HG02678 (cell line): ENCODE results near the gene MTARC1.

Source experiments
- ATAC-seq: cut with Tn5 transposase; IDR thresholded peaks from one replicate; pipeline ENCODE4 v1.9.1; 2021; ENCODE audit warnings: mild to moderate bottlenecking, moderate library complexity; ENCODE audit not compliant: unreplicated experiment

Gene MTARC1

DNA sequence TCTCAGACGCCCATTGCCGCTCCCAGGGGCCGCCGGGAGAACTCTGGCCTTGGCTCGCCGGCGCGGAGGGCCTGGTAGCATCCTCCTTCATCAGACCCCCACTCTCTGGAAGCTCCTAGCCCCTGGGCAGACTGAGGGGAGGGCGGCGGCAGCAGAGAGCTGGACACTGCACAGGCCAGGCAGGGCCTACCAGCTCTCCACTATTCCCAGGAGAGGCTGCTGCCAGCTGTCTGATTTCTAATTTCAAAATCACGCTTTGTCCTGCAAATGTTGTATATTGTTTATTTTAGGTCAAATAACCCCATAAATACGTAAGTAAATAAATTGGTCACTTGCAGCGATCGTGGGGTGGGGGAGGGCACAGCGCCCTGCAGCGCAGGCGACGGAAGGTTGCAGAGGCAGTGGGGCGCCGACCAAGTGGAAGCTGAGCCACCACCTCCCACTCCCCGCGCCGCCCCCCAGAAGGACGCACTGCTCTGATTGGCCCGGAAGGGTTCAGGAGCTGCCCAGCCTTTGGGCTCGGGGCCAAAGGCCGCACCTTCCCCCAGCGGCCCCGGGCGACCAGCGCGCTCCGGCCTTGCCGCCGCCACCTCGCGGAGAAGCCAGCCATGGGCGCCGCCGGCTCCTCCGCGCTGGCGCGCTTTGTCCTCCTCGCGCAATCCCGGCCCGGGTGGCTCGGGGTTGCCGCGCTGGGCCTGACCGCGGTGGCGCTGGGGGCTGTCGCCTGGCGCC lies at the start of gene MTARC1:
TSS of gene MTARC1 (plus strand) at position 577 of the 732 bp plus-strand sequence. CDS start at position 609, 32 bp downstream.
- ATAC-seq = peak; percentile 66

DNA sequence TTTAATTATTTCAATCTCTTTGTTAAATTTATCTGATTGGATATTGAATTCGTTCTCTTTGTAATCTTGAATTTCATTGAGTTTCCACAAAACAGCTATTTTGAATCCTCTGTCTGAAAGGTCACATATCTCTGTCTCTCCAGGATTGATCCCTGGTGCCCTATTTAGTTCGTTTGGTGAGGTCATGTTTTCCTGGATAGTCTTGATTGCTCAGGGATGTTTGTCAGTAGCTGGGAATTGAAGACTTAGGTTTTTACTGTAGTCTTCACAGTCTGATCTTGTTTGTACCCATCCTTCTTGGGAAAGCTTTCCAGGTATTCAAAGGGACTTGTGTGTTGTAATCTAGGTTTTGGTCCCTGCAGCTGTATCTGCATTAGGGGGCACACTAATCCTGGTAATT lies 45.4 kb upstream of the MTARC1 start:
- ATAC-seq = no peak

DNA sequence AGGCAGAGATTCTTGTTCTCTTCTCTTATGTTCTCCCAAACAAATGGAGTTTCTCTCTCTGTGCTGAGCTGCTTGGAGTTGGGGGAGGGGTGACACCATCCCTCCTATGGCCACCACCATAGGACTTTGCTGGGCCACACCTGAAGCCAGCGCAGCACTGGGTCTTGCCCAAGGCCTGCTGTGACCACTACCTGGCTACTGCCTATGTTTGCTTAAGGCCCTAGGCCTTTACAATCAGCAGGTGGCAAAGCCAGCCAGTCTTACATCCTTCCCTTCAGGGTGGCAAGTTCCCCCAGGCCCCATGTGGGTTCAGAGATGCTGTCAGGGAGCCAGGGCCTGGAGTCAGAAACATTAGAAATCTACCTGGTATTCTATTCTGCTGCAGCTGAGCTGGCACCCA lies 44.9 kb upstream of the MTARC1 start:
- ATAC-seq = no peak

DNA sequence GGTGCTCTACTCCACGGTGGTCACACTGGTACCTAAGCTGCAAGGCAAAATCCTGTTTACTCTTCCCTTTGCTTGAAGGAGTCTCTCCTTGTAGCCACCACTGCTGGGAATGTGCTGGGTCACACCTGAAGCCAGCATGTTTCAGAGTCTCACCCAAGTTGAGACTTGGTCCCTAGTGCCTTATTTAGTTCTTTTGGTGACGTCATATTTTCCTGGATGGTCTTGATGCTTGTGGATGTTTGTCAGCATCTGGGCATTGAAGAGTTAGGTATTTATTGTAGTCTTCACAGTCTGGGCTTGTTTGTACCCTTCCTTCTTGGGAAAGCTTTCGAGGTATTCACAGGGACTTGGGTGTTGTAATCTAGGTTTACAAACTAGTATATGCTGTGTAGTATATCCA lies 44.2 kb upstream of the MTARC1 start:
- no peak for ATAC-seq

DNA sequence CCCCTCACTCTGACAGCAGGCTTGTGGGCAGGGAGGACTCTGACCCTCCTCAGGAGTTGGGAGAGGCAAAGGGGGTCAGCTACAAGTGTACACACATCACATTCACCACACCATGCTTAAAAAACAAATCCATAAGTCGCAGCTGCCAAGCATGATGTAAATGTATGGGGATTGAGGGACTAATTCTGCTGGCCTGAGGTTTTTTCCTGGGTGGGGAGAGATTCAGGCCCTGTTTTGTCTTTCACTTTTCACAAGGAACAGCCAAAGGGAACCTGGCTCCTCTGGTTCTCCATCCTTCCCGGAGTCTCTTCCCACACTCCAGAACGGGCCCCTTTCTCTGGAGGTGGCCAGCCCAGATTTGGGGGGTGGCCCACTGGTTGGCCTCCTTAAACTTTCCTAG lies 39.9 kb upstream of the MTARC1 start:
- no peak for ATAC-seq

DNA sequence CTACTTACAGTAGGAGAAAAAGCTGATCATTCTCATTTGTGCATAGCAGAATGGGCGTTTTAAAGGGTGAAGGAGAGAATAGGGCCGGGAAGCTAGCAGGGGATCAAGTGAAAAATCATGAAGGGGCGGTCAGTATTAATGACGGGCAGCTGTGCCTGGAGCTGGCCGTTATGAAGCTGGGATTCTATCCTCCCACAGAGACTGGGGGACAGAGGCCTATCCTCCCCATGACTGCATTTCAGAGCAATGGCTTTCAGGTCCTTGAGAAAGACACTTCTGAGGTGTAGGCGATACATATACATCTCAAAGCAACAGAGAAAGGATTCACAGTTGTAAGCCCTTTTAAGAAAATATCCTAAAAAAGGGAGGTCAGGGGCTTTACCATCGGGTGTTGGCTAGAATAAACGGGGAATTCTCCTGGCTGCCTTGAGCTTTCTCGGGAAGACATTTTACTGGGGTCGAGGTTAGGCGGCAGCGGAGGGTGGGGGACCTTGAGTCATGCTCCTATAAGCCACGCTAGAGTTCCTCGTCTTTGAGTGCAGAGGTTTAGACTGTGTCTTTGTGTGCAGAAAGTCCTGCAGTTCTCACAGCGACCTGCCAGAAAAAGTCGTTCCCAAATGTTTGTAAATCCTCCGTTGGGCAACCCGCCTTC lies 39.1 kb upstream of the MTARC1 start:
- ATAC-seq = peak; percentile 8

DNA sequence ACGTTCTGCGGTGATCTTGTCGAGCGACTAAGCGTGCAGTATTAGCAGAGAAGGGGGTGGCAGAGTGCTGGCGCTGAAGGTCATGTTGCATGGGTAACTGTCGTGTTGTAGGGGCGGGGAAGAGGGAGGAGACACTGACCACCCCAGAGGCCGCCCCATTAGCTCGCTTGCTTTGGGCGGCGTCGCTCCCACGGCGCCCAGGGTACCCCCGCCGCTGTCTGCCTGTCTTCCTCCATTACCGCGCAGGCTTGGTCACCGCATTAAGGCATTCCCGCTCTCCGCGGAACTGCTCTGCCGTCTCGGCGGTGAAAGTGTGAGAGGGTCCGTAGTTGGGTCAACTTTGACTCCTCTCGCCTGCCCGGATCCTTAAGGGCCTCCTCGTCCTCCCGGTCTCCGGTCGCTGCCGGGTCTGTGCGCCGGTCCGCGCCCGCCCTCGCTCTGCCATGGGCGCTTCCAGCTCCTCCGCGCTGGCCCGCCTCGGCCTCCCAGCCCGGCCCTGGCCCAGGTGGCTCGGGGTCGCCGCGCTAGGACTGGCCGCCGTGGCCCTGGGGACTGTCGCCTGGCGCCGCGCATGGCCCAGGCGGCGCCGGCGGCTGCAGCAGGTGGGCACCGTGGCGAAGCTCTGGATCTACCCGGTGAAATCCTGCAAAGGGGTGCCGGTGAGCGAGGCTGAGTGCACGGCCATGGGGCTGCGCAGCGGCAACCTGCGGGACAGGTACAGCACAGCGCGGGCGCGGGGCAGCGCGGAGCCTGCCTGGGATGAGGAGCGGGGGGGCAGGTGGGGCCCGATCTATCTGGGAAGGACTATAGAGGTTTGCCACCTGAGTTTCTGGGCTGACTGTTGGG lies 38.4 kb upstream of the MTARC1 start, which contains the start of gene MTARC2:
TSS of gene MTARC2 (plus strand) at position 234 of the 846 bp plus-strand sequence. CDS start at position 444, 210 bp downstream.
- peak; percentile 95 for ATAC-seq

DNA sequence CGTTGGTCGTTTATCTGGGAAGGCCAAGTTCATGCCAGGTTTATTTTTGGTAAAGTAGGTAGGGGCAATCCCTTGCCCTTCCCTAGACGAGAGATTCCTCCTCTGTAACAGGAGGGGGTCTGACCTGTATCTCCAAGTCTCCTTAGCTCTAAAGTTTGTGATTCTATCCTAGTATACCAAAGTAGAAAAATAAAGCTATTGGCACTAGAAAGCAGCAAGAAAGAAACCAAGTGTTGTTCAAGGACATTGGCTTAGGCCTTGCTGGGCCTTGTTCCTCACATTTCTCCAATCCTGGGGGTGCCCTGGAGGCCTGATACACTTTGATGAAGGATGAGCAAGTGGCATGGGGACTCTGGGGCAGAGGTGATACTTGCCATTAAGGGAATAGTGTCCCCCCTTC lies 37.8 kb upstream of the MTARC1 start:
- ATAC-seq = no peak

DNA sequence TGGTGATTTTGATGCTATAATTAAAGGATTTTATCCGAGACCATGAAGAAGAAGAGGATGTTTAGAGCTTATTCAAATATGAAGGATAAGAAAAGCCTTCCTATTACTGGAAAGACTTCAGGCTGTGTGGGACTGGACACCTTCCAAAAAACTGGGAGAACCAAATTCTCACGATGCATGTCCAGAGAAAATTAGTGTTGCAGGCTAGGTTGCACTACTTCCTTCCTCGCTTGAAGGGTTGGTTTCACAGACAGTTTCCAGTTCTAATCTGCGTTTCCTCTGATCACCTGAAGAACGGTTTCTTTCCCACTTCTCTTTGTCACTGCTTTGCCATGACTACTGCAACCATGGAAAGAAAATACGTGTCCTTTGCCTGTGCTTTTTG lies 36.6 kb upstream of the MTARC1 start:
- no peak for ATAC-seq

DNA sequence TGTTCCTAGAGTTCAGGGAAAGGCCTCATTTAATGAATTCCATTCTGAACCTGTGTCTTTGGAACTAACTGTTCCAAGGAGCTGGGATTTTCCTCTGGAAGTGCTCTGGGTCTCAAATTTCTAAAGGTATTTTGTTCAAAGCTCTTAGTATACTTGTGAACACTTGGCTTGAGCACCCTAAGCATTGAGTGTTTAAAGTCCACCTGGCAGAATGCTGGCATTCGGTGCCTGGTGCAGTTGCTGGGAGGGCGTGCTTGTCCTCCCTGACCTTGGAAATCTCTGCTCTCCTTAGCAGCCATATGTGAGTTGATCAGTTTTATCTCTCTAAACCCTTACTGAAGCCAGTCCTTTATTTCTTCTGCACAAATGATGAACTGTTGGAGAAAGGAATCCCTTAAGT lies 35.6 kb upstream of the MTARC1 start:
- no peak for ATAC-seq

DNA sequence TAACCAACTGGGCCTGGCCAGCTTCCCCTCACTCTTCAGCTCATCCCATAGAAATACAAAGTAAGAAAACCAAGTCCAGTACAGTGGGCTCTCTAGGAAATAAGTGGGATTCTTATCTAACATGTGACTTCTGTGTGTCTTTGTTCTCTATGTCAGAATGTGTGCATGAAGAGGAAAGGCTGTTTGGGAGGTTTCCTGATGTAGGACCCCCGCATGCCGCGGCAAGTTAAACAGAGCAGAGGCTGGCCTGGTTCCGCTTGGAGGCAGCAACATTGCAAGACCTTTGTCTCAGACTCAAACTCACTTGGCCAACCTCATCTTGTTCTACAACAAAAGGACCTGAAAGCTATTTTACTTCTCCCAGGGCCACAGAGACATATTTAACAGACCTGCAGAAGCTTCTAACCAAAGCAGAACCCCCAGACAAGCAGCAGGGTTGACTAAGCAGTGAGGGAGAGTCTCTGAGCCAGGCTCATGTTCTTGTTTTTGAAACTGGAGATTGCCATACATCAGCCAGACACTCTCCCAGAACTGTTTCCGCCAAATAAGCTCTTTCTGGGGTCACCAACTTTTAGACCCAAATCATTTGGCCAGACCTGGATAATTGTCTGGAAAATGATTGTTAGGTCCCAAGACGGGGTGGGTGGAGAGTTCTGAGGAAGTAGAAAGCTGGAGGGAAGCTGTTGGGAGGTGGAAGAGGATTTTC lies 32.3 kb upstream of the MTARC1 start:
- no peak for ATAC-seq

DNA sequence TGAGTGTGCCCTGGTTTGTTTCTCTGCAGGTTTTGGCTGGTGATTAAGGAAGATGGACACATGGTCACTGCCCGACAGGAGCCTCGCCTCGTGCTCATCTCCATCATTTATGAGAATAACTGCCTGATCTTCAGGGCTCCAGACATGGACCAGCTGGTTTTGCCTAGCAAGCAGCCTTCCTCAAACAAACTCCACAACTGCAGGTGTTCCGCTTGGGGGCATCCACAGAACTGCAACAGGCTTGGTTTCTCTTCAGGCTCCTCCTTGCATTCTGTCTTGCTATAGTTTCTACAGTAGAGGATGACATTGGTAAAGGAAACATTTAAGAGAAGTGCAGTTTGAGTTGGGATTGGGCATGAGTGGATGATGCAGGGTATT lies 31.8 kb upstream of the MTARC1 start:
- ATAC-seq = no peak

DNA sequence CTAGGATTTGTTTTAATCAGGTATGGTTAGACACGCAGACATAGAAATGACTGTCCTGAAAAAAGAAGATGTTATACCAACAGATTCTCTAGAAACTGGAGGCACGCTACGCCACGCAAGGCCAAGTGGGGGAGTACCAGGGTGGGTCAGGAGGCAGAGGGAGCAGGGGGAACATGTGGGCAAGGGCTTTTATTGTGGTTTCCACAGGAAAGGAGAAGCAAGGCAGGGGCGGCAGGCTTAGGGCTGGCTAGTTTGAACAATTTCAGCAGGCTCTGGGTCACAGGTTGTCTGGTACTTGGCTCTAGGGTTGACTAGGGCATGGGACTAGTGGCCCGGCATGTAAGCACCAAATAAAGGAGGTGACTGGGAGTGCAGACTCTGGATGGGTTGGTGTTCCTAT lies 31.4 kb upstream of the MTARC1 start:
- no peak for ATAC-seq

DNA sequence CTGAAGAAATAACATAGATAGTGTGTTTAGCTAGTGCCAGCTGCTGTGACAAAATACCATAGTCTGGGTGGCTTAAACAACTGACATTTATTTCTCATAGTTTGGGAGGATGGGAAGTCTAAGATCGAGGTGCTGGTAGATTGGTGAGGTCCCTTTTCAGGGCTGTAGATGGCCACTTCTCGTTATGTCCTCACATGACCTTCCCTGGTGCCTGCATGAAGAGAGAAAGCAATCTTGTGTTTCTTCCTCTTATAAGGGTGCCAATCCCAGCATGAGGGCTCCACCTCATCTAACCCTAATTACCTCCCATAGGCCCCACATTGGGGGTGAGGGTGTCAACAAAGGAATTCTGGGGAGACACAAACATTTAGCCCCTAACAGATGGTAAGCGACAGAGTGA lies 29.3 kb upstream of the MTARC1 start:
- ATAC-seq = no peak

DNA sequence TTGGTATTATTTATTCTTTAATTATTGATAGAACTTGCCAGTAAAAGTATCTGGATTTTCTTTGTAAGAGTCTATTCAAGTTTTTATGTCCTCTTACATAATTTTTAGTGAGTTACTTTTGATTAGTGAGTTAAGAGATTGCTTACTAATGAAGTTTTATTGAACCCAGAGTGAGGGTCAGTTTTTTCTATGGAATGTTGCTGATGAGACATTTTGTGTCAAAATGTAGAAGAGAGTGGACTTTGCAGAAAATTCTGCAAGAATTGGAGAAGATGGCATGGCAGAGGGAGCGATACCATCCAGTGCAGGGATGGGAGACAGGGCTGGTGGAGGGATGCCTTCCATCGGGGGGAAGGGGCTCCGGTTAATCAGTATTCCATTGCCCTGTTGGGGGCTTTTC lies 27.6 kb upstream of the MTARC1 start:
- no peak for ATAC-seq

DNA sequence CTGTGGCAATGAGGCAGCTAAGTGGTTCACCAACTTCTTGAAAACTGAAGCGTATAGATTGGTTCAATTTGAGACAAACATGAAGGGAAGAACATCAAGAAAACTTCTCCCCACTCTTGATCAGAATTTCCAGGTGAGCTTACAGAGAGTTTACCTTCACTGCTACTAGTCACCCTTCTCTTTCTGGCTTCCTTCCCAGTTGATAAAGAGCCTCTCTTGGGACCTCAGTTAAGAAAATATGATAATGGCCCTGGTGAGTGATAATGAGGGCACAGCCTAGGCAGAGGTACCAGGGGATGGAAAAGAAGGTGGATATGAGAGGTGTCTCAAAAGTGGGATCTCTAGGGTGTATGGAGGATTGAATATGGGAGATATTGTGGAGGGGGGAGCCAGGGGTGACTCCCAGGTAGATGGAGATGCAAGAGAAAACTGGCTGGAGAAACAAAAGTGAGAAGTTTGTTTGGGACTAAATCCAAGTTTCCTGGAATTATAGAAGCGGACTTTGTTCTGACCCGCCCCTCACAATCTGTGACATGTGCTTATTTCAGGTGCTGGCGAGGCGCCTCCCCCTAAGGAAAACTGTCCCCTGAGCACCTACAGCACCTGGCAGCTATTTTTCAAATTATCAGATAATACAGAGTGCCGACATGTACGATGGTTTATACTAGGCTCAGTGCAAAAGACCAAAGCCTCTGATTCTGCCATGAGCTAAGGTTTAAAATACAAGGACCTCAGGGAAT lies 24.9 kb upstream of the MTARC1 start:
- no peak for ATAC-seq

DNA sequence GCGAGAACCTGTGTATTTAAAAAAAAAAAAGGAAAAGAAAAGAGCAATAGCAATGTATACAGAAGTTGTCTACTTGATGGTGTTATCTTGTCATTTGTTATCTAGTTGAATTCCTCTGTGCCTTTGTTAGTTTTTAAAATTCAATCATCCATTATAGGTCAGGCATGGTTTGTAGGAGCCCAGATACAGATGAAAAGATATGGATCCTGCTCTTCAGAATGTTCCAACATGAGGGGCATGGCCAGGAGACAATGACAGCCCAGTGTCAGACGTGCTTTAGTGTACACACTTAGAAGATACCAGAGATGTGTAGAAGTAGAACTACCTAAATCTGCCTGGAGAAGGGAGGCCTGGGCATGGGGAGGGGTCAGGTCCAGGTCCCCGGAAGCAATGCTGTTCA lies 22.0 kb upstream of the MTARC1 start:
- no peak for ATAC-seq

DNA sequence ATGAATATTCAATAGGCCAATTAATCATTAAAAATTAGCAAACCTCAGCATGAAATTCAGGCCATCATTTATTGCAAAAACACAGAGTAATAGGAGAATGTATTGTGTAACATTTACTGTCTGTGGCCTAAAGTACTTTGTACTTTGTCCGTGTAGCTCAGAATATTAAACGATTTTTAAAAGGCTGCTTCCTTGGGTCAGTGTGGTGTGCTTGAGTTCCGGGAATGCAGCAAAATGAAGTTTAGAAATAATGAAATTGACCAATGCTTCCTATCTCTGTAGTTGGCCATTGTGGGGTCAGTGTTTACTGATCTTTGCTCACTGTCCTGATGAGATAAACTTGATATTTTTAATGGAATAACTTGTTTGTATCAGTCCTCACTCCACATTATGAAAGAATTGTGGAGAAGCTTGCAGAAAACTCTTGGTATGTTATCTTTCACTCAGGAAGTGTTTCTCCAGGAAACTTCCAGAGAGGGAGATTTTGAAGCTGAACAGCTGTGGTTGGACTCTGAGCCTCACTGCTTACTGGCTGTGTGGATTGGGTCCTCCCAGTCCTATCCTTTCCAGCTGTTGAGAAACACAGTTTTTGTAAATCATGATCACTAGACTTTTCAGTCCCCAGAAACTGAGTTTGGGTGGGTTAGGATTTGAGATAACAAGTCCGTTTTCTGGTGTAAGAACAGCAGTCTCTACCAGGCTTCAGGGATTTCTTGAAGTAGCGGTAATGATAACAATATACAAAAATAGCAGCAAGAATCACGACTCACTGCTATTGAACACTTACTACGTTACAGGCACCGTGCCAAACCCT lies 19.2 kb upstream of the MTARC1 start:
- peak; percentile 24 for ATAC-seq

DNA sequence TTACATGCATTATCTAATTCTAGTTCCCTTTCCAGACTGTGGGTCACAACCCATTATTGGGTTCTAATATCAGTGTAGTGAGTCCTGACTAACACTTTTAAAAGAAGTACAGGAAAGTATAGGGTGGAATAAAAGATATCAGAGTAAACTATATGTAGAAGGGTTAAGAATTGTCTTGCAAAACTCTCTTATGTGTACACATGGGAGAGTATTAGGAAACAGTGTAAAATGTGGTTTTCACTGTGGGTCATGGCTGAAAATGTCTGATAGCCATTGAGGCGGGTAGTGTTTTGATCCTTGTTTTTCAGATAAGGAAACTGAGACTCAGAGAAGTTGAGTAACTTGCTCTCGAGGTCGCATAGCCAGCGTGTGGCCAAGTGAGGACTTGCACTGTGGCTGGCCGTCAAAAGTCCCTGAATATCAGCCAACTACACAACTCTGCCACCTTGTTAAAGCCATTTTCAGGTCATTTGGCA lies 18.5 kb upstream of the MTARC1 start:
- ATAC-seq = peak; percentile 26
